Fibroblast of the conjunctiva (primary cell): Measurements from ENCODE around the gene GPR148.
"Not testable (repeated sequence)": the region's sequence is repeated elsewhere in the genome, so short reads cannot be mapped to it uniquely, and the experiment has no call there.

Experiments used
- DNase-seq: peaks from one replicate; pipeline ENCODE4 v3.0.0-alpha.2; 2010; ENCODE audit warnings: low read depth

GPR148 gene

GRCh38 chr2:130728549-130729316, at the start of gene GPR148:
Gene GPR148, plus strand, starts transcription at chr2:130729070. Its CDS starts 82 bp downstream, at chr2:130729152.
- DNase-seq, result no peak

- DNase-seq, result not testable (repeated sequence)
Measured at GRCh38 chr2:130692041-130692770, 36.7 kb upstream of the GPR148 start.

DNA sequence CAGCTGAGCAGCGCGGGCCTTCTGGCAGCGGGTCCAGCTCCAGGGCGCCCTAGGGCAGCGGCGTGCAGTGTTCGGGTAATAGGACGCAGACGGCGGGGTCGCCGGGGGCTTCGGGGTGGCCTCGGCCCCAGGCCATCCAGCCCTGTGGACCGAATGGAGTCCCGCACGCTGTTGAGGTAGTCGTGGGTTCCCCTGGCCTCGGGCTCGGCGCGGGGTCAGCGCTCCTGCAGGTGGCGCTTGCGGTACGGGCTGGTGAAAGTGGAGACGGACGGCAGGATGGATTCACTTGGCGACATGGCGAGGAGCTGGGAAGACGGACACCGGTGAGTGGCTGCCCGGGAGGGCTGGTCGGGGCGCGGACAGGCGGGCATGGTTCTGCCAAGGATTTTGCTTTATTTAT, 35.4 kb upstream of the GPR148 start:
- DNase-seq, result not testable (repeated sequence)

- not testable (repeated sequence) for DNase-seq
Measured at GRCh38 chr2:130703250-130703649, 25.6 kb upstream of the GPR148 start.

- not testable (repeated sequence) for DNase-seq
Measured at GRCh38 chr2:130714795-130715194, 14.1 kb upstream of the GPR148 start.

DNA sequence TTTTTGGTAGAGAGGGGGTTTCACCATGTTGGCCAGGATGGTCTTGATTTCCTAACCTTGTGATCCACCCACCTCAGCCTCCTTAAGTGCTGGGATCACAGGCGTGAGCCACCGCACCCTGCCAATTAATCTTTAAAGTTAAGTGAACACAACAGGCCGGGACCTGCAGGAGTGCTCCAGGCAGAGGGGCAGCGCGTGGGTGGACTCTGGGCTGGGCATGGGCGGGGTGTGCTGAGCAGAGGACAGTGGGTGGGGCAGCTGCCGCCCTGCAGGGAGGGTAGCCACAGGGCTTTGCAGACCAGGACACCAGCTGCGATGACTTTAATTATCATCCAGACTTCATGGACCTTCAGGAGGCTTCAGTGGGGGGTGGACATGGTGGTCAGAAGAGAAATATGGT, 8.8 kb upstream of the GPR148 start:
- no peak for DNase-seq

- DNase-seq, result no peak
Measured at GRCh38 chr2:130720528-130720927, 8.3 kb upstream of the GPR148 start.

- no peak for DNase-seq
Measured at GRCh38 chr2:130724455-130724854, 4.4 kb upstream of the GPR148 start.

DNA sequence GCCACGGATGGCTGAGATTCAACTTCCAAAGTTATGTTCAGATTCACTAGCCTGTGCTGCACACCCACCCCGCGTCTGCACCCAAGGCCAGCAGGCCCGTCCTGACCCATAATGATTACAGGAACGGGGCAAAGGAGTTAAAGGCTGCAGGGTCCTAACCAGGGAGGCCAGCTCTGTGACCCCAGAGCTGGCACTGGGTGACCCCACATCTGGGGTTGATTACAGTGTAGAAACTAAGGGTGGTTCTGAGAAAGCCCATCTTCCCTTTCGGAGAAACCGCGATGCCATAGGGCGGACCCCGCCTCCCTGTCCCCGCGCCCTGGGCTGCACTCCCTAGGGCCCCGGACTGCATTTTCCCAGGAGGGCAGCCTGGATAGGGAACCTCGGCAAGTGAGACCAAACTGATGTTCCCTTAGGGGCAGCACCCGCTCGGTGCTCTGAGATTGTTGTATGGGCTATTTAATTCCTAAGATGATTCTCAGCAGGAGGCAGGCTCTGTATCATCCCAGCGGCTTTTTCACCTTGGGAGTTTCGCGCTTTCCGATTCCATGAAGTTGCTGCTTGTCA, 2.2 kb upstream of the GPR148 start:
- DNase-seq, result no peak

- DNase-seq, result peak; percentile 49
Measured at GRCh38 chr2:130727286-130727924, 1.5 kb upstream of the GPR148 start.

GRCh38 chr2:130728007-130728454, 839 bp upstream of the GPR148 start:
- DNase-seq, result no peak

GRCh38 chr2:130729322-130730299, 741 bp downstream of the GPR148 start:
- DNase-seq, result no peak

GRCh38 chr2:130732257-130732656, 3.4 kb downstream of the GPR148 start:
- DNase-seq, result not testable (repeated sequence)

DNA sequence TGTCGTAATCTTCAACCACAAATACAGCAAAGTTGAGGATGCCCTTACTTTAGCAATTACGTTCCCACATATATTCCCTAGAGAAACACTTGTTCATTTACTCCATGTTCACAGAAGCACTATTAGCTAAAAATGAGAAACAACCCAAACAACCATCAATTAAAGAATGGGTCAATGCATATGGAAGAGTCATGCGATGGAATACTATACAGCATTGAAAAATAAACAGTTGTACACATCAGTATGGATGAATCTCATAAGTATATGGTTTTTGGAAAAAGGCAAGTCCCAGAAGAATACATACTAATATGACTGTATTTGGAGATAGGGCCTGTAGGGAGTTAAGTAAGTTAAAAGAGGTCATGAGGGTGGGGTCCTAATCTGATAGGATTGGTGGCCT, 6.3 kb downstream of the GPR148 start:
- no peak for DNase-seq

GRCh38 chr2:130736487-130736886, 7.6 kb downstream of the GPR148 start:
- DNase-seq, result no peak

DNA sequence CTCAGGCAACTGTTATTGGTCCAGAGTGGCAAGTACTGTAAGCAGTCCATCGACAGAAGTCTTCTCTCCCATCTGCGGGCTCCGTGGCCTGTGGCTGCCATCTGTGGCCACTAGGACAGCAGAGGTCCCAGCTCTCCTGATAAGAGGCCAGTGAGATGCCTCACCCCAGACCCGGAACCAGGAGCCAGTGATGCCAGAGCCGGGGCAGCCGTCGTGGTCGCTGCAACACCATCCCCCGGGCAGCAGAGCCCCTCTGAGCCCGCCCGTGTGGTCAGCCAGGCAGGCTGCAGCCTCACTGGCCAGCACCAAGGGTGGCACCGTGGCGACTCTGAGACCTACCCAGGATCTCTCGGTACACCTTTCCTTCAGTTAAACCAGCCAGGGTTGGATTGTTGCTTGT, 8.7 kb downstream of the GPR148 start:
- DNase-seq, result no peak

DNA sequence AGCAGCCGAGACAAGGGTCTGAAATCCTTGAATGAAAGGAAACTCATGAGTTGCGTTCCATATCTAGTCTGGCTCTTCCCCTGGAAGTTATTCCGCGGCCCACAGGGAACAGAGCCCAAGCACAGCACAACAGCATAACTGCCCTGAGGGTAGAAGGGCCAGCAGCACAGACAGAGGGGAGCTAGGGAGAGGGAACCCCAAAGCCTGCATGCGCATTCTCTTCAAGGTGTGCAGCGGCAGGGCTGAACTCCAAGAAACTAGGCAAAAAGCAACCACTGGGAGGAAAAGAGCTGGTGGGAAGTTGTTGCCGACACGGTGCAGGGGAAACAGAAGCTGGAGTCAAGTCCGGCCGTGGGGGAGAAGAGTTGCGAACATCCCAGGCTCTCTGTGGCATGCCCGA, 11.8 kb downstream of the GPR148 start:
- no peak for DNase-seq

DNA sequence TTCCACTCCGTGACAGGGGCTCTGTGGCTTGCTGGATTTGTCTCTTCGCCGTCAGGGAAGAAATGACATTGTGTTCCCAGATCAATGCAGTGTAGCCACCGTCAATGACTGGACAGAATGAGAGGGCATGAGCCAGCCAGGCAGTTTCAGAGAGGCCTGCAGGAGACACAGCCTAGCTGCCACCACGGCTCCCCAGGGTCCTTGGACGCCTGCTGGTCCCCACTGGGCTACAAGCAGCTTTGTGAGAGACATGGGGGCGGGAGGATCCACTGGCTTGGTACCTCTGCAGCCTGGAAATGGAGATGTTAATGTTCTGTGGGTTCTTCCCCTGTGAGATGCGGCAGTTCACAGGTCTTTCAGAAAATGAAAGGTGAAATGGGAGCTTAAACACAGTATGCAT, 14.4 kb downstream of the GPR148 start:
- no peak for DNase-seq

- no peak for DNase-seq
Measured at GRCh38 chr2:130744287-130745117, 15.6 kb downstream of the GPR148 start.

GRCh38 chr2:130749078-130749477, 20.2 kb downstream of the GPR148 start:
- no peak for DNase-seq
